Measurements from ENCODE around the gene HS1BP3.

Gene HS1BP3

GRCh38 chr2:20635675-20636584, 15.0 kb downstream of the HS1BP3 start:
- DNase-seq (ENCODE audit: low read depth) = no peak
- H3K4me3 ChIP-seq (ENCODE audit: low read depth, low read length) = no peak overlapping the region

DNA sequence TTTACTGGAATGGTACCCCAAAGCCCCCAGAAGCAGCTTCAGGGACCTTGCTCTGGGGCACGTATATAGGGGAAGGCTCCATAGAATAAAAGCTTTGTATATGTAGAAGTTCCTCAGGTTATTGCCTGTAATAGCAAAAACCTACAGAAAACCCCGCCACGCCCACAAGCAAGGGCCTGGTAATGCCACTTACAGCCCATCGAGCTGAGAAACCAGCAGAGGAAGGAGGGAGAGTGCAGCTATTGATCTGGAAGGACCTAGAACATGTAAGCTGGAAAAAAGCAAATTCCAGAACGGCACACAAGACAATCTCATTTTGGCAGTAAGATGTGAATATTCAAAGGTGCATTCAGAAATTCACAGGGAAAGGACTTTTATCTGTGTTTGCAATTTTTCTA, 15.8 kb downstream of the HS1BP3 start:
- H3K4me3 ChIP-seq (ENCODE audit: low read depth, low read length) = no peak overlapping the region
- DNase-seq (ENCODE audit: low read depth) = no peak

GRCh38 chr2:20634507-20635112, 16.3 kb downstream of the HS1BP3 start:
- no peak overlapping the region for H3K4me3 ChIP-seq (ENCODE audit: low read depth, low read length)
- no peak for DNase-seq (ENCODE audit: low read depth)

GRCh38 chr2:20633794-20634506, 16.9 kb downstream of the HS1BP3 start:
- DNase-seq (ENCODE audit: low read depth) = no peak
- H3K4me3 ChIP-seq (ENCODE audit: low read depth, low read length) = no peak overlapping the region

DNA sequence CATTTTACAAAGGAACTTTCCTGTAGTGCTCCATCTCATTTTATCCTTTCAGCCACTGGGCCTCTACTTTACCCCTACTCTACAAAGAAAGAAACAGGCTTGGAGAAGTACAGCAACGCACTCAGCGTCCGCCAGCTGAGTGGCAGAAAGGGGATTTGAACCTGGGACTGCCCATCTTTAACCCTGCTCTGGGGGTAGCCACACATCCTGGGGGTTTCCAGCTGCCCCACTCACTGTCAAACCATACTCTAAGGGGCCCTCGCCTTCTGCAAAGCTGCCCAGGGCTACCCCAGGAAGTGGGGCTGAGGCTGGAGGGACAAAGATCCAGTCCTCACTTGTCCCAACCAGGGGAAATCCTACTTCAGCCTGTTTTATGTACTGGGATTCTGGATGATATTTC, 17.9 kb downstream of the HS1BP3 start:
- no peak for DNase-seq (ENCODE audit: low read depth)
- no peak overlapping the region for H3K4me3 ChIP-seq (ENCODE audit: low read depth, low read length)

- H3K4me3 ChIP-seq (ENCODE audit: low read depth, low read length) = no peak overlapping the region
- no peak for DNase-seq (ENCODE audit: low read depth)
Measured at GRCh38 chr2:20632446-20632990, 18.4 kb downstream of the HS1BP3 start.

DNA sequence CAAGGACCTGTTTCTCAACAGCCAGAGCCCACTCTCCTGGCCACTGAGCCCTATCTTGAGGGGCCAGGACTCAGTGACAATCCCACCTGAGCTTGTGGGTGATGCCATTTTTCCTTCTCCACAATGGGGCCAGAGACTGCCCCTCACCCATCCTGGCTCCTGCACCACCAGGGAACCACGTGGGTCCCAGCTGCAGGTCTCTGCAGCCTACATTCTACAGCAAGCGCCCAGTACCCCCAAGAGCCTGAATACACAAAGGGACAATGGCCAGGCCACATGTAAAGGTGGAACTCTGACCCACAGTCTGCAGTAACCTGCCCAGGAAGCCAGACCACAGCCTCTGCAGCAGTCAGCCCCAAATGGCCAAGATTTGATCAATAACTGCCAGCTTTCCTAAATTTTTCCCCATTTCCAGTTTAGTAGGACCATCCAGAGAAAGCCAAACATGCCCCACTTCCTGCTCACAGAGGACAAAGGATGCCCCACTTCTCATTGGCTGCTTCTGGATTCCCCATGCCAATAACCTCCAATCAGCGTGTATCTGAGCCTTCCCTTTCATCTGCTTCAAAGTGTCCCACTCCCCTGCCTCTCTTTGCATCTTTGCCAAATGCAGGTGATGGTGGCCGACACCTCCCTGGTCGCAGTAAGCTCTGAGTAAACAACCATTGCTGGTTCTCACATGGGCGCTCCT, 19.1 kb downstream of the HS1BP3 start:
- DNase-seq (ENCODE audit: low read depth) = no peak
- no peak overlapping the region for H3K4me3 ChIP-seq (ENCODE audit: low read depth, low read length)

- no peak overlapping the region for H3K4me3 ChIP-seq (ENCODE audit: low read depth, low read length)
- no peak for DNase-seq (ENCODE audit: low read depth)
Measured at GRCh38 chr2:20630967-20631366, 19.9 kb downstream of the HS1BP3 start.

GRCh38 chr2:20629581-20630171, 21.2 kb downstream of the HS1BP3 start:
- DNase-seq (ENCODE audit: low read depth) = no peak

GRCh38 chr2:20629181-20629580, 21.7 kb downstream of the HS1BP3 start:
- no peak for DNase-seq (ENCODE audit: low read depth)
- no peak overlapping the region for H3K4me3 ChIP-seq (ENCODE audit: low read depth, low read length)

More at GRCh38 chr2:20629581-20630171, 21.2 kb downstream of the HS1BP3 start:
- H3K4me3 ChIP-seq (ENCODE audit: low read depth, low read length) = no peak overlapping the region

- no peak overlapping the region for H3K4me3 ChIP-seq (ENCODE audit: low read depth, low read length)
- no peak for DNase-seq (ENCODE audit: low read depth)
Measured at GRCh38 chr2:20627712-20628380, 23.1 kb downstream of the HS1BP3 start.

- H3K4me3 ChIP-seq (ENCODE audit: low read depth, low read length) = no peak overlapping the region
- DNase-seq (ENCODE audit: low read depth) = no peak
Measured at GRCh38 chr2:20626698-20627513, 24.0 kb downstream of the HS1BP3 start.

DNA sequence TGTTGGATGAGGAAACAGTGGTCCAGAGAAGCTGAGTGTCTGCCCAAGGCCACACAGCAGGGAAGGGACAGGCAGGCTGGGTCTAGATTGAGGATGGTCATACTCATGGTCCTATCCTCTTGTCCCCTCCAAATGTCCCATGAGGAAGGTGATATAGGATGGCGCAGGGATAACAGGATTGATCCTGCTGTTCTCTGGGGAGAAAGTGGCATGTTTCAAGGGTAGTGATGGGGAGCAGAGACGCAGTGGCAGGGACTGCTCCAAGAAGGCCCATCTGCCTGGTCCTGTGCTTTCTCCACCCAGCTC, 24.6 kb downstream of the HS1BP3 start:
- no peak overlapping the region for H3K4me3 ChIP-seq (ENCODE audit: low read depth, low read length)
- no peak for DNase-seq (ENCODE audit: low read depth)

GRCh38 chr2:20625491-20626391, 25.2 kb downstream of the HS1BP3 start:
- H3K4me3 ChIP-seq (ENCODE audit: low read depth, low read length) = no peak overlapping the region
- DNase-seq (ENCODE audit: low read depth) = no peak

DNA sequence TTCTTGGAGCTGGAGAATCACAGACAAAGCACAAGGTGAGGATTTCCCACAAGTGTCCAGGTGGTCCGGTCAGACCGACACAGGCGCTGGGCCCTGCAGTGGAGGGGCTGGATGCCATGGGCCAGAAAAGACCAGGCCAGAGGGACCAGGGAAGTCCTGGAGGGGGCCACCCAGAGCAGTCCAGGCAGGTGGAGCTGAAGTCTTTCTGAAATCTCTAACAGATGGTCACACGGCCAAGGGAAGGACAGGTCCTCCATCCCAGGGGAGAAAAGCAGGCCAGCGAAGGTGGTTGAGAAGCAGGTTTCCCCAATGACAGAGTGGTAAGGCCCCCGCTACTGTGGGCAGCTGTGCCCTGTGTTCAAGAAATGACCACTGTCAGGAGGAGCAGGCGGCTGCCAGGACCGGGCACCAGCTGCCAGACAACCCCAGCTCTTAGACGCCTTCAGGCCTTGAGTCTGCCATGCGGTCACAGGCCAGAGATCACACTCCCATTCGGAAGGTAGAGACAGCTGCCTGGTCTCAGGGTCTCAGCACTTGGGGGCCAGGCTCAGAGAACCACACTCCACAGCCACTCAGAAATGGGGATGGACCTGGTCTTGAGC, 25.9 kb downstream of the HS1BP3 start:
- no peak for DNase-seq (ENCODE audit: low read depth)
- H3K4me3 ChIP-seq (ENCODE audit: low read depth, low read length) = no peak overlapping the region

DNA sequence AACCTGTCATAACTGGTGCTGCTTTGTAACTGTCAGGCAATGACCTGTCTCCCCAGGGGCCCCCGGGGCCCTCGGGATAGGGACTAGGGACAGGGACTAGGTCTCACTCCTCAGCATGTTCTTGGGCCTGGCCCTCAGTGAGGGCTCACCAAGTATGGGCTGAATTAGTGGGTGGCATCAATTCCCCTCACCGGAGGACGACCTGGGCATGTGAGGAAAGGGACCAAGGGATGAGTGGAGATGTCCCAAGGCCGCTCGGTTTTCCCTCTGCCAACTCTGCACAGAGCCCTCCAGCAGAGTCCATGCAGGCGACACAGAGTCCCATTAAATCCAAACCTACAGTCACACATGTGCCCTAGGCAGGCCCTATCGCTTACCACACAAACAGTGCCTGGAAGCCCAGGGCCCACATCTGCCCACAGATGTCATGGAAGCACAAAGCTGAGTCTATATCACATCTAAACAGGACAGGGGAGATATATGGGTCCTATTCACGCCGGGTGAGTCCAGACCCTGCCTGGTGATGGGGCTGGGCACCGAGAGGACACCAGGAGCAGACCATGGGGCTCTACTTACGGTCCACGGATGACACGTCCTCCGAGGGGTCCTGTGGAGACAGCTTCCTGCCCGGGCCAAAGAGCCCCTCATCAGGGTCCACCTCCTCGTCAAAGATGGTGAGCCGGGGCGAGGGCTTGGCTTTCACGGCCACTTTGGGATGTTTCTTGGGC, 26.6 kb downstream of the HS1BP3 start:
- H3K4me3 ChIP-seq (ENCODE audit: low read depth, low read length) = no peak overlapping the region
- DNase-seq (ENCODE audit: low read depth) = no peak

Measured in skeletal muscle cell (primary cell).